ENCODE results near the gene RBFOX1. TPM values are rescaled to one million over a fixed set of nuclear protein-coding genes. Genes with fewer than 3 reads are reported as not detected.

Gene RBFOX1
- total RNA-seq, 1 experiment from 2014 or later, result not detected

- TF ChIP-seq SIN3A (IDR thresholded peaks at IDR 0.05; ENCODE audit: low read depth), result no peak
- TF ChIP-seq ZBTB33 (IDR thresholded peaks at IDR 0.05; ENCODE audit: extremely low read depth, insufficient replicate concordance, low read length), result no peak
- no peak for TF ChIP-seq ZFX (IDR thresholded peaks at IDR 0.05)
- TF ChIP-seq SRF (IDR thresholded peaks at IDR 0.05; ENCODE audit: low read depth), result no peak
- TF ChIP-seq SP1 (IDR thresholded peaks at IDR 0.05; ENCODE audit: low read depth), result no peak
- no peak for TF ChIP-seq EZH2phosphoT487 (IDR thresholded peaks at IDR 0.05; ENCODE audit: borderline replicate concordance)
- TF ChIP-seq ELF1 (IDR thresholded peaks at IDR 0.05; ENCODE audit: borderline replicate concordance, low read depth), result no peak
- TF ChIP-seq POLR2AphosphoS5 (IDR thresholded peaks at IDR 0.05; ENCODE audit: low read depth, low read length), result no peak
- no peak for TF ChIP-seq RAD21 (IDR thresholded peaks at IDR 0.05; ENCODE audit: low read depth)
- no peak for TF ChIP-seq CBX3 (IDR thresholded peaks at IDR 0.05; ENCODE audit: low read depth)
Measured at GRCh38 chr16:7526736-7527135, 194.1 kb downstream of the RBFOX1 start (continued).

DNA sequence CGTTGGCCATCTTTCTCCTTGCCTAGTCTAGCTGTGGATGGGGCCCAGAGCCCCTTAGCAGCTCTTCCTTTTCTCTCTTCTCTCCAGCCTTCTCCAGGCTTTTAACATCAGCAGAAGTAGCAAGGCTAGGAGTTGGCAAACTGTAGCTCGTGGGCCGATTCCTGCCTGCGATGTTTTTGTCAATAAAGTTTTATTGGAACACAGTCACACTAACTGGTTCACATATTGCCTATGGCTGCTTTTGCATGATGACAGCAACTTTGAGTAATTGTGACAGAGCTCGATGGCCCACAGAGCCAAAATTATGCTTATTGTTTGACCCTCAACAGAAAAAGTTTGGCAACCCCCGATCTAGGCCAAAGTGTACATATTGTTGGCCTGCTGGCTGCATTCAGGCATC is 199.9 kb downstream of the RBFOX1 start:
- Histone ChIP-seq H3K79me2 (ENCODE audit: insufficient read depth, low read length) (no peaks in the 10 kb centered on the region), H3K9me3 (ENCODE audit: control insufficient read depth in 1 of 2, insufficient read depth in 1 of 2, low read depth in 1 of 2, low read length in 2 of 2) (peaks cover 3 to 19% of the 10 kb centered on the region in 2 experiments; a peak in 2 of 4 replicates), H3K27ac (ENCODE audit: low read depth, low read length) (no peak overlapping the region), H4K20me1 (ENCODE audit: insufficient read depth) (no peaks in the 10 kb centered on the region), H3K9ac (ENCODE audit: low read length) (no peak overlapping the region), H3K4me1 (ENCODE audit: control insufficient read depth in 1 of 2, insufficient read depth in 2 of 2, low read length in 2 of 2) (no peaks in the 10 kb centered on the region), H3K36me3 (ENCODE audit: control insufficient read depth in 1 of 2, insufficient read depth in 2 of 2, low read length in 2 of 2) (no peaks in the 10 kb centered on the region), H3K9me2 (ENCODE audit: insufficient read depth) (no peaks in the 10 kb centered on the region), H3K4me3 (replicated peaks in 1 of 2; ENCODE audit: low read depth in 1 of 2, low read length in 2 of 2) (no peak overlapping the region), H3K4me2 (ENCODE audit: low read length) (no peak overlapping the region), H3K27me3 (ENCODE audit: insufficient read depth, low read length) (no peaks in the 10 kb centered on the region), H2AFZ (ENCODE audit: low read depth, low read length, poor library complexity, severe bottlenecking) (no peak overlapping the region)
- TF ChIP-seq FOSL1 (IDR thresholded peaks at IDR 0.05; ENCODE audit: low read depth) (no peak), CEBPB (IDR thresholded peaks at IDR 0.05; ENCODE audit: low read depth) (no peak), ZNF274 (IDR thresholded peaks at IDR 0.05; ENCODE audit: low read depth, low read length) (no peak), ZBTB33 (IDR thresholded peaks at IDR 0.05; ENCODE audit: extremely low read depth, insufficient replicate concordance, low read length) (no peak), EZH2phosphoT487 (IDR thresholded peaks at IDR 0.05; ENCODE audit: borderline replicate concordance) (no peak), SIN3A (IDR thresholded peaks at IDR 0.05; ENCODE audit: low read depth) (no peak), SRF (IDR thresholded peaks at IDR 0.05; ENCODE audit: low read depth) (no peak), EZH2 (IDR thresholded peaks at IDR 0.05) (no peak), EGR1 (IDR thresholded peaks at IDR 0.05; ENCODE audit: low read depth) (no peak), CBX3 (IDR thresholded peaks at IDR 0.05; ENCODE audit: low read depth) (no peak), ATF3 (IDR thresholded peaks at IDR 0.05) (no peak), SP1 (IDR thresholded peaks at IDR 0.05; ENCODE audit: low read depth) (no peak)
- TF ChIP-seq, protein P1, sequence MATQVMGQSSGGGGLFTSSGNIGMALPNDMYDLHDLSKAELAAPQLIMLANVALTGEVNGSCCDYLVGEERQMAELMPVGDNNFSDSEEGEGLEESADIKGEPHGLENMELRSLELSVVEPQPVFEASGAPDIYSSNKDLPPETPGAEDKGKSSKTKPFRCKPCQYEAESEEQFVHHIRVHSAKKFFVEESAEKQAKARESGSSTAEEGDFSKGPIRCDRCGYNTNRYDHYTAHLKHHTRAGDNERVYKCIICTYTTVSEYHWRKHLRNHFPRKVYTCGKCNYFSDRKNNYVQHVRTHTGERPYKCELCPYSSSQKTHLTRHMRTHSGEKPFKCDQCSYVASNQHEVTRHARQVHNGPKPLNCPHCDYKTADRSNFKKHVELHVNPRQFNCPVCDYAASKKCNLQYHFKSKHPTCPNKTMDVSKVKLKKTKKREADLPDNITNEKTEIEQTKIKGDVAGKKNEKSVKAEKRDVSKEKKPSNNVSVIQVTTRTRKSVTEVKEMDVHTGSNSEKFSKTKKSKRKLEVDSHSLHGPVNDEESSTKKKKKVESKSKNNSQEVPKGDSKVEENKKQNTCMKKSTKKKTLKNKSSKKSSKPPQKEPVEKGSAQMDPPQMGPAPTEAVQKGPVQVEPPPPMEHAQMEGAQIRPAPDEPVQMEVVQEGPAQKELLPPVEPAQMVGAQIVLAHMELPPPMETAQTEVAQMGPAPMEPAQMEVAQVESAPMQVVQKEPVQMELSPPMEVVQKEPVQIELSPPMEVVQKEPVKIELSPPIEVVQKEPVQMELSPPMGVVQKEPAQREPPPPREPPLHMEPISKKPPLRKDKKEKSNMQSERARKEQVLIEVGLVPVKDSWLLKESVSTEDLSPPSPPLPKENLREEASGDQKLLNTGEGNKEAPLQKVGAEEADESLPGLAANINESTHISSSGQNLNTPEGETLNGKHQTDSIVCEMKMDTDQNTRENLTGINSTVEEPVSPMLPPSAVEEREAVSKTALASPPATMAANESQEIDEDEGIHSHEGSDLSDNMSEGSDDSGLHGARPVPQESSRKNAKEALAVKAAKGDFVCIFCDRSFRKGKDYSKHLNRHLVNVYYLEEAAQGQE (IDR thresholded peaks at IDR 0.05; ENCODE audit: low read depth), result no peak
- RAD21 ChIA-PET (ENCODE audit: low non-redundant PET in 1 of 2, low total read pairs in 2 of 2, uncharacterized antibody in 2 of 2, unreplicated experiment in 2 of 2), result no interaction called here
- no peak for ATAC-seq
- intact Hi-C loops (cut with micrococcal nuclease), result no loop called here
- no peak for DNase-seq (ENCODE audit: low read depth, low spot score)
- CTCF ChIA-PET, result no interaction called here
- POLR2A ChIA-PET, result no interaction called here
- no TSS peak for BruUV-seq (replicated peaks)
